ENCODE measurements around the gene AKR1B15.
A peak's percentile ranks its signal among the peaks of the same experiment; 100 is the strongest.
"Not testable (repeated sequence)": the region's sequence is repeated elsewhere in the genome, so short reads cannot be mapped to it uniquely, and the experiment has no call there.

Gene AKR1B15

GRCh38 chr7:134548877-134549276, at the start of gene AKR1B15:
AKR1B15 (plus strand) TSS chr7:134549110; CDS start chr7:134564620, 15,510 bp downstream.
- peak; percentile 41 for DNase-seq
- in situ Hi-C loops (cut with HindIII; ENCODE audit: low pct_ligation_motif_present, low pct_unique_long_range_greater_than_20kb, low sequenced_read_pairs): no loop called here

GRCh38 chr7:134500406-134500805, 48.5 kb upstream of the AKR1B15 start:
- in situ Hi-C loops (cut with HindIII; ENCODE audit: low pct_ligation_motif_present, low pct_unique_long_range_greater_than_20kb, low sequenced_read_pairs): no loop called here
- no peak for DNase-seq

GRCh38 chr7:134500982-134501381, 47.9 kb upstream of the AKR1B15 start:
- in situ Hi-C loops (cut with HindIII; ENCODE audit: low pct_ligation_motif_present, low pct_unique_long_range_greater_than_20kb, low sequenced_read_pairs): no loop called here
- DNase-seq: no peak

DNA sequence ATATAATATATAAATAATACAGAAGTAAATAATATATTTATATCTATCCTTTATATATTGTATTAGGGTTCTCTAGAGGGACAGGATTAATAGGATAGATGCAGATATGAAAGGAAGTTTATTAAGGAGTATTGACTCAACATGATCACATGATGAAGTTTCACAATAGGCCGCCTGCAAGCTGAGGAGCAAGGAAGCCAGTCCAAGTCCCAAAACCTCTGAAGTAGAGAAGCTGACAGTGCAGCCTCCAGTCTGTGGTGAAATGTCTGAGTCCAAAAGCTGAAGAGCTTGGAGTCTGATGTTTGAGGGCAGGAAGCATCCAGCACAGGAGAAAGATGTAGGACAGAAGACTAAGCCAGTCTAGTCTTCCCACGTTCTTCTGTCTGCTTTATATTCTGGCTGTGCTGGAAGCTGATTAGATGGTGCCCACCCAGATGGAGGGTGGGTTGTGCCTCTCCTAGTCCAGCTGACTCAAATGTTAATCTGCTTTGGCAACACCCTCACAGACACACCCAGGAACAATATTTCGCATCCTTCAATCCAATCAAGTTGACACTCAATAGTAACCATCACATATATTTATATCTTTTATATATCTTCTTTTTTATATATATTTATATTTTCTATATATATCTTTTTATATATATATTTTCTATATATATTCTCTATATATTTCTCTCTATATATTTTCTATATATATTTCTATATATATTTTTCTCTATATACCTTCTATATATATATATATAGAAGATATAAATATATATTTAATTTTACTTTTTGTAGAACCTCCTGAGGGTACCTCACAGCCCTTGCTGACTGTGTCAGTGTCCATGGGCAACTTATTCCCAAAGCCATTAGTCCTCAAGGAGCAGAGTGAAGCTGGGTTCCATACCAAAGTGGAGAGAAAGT, 46.2 kb upstream of the AKR1B15 start:
- in situ Hi-C loops (cut with HindIII; ENCODE audit: low pct_ligation_motif_present, low pct_unique_long_range_greater_than_20kb, low sequenced_read_pairs): no loop called here
- no peak for DNase-seq

GRCh38 chr7:134504660-134505164, 44.2 kb upstream of the AKR1B15 start:
- no peak for DNase-seq
- in situ Hi-C loops (cut with HindIII; ENCODE audit: low pct_ligation_motif_present, low pct_unique_long_range_greater_than_20kb, low sequenced_read_pairs): no loop called here

GRCh38 chr7:134505856-134506255, 43.1 kb upstream of the AKR1B15 start:
- DNase-seq: no peak
- in situ Hi-C loops (cut with HindIII; ENCODE audit: low pct_ligation_motif_present, low pct_unique_long_range_greater_than_20kb, low sequenced_read_pairs): no loop called here

DNA sequence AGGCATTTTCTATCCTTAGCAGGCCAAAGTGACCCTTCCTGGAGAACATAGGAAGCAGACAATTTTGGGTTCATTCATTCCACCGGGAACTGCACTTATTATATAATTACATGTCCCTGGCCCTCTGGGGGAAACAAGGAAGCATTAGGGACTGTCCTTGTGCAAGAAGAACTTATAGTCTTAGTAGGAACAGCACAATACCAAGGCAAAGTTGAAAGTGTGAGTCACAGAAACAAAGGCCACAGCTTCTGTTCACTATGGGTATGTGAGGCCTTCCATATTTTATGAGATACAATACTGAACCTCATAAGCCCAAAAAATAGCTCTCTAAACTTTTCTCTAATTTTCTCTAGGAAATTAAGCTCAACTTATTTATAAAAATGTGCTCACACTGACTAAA, 39.9 kb upstream of the AKR1B15 start:
- no peak for DNase-seq
- in situ Hi-C loops (cut with HindIII; ENCODE audit: low pct_ligation_motif_present, low pct_unique_long_range_greater_than_20kb, low sequenced_read_pairs): no loop called here

DNA sequence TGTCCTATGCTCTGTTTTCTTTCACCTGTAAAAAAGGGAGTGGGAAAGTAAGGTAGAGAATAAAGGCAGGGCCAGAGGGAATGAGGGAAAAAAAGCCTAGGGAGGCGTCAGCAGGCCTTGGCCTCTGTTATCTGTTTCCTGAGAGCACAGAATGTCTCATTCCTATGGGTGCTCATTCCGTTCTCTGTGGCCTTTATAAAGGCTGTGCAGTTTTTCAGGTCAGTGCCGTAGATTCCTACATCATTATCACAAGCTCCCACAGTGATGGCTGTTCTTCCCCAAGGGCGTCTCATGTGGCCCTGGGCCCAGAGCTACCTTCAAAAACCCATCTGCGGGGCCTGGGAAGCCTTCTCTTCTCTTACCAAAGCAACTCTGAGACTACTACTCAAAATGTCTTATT, 38.3 kb upstream of the AKR1B15 start:
- no peak for DNase-seq
- in situ Hi-C loops (cut with HindIII; ENCODE audit: low pct_ligation_motif_present, low pct_unique_long_range_greater_than_20kb, low sequenced_read_pairs): no loop called here

DNA sequence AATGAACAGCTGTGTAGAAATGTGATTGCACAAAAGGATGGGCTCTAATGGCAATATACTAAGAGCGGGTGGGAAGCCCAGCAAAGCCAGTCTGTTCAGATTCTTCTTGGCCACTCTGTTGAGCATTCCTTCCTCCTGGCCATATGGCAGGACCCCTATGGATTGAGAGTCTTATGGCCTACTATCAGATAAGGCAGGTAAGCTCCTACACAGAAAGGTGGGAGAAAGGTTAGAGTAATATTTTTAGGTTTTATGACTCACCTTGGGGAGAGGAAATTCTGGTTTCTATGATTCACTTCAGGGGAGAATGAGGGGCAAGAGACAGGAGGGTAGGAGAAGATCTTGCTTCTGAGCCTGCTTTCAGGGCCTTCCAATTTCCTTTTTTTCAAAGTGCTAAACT, 36.6 kb upstream of the AKR1B15 start:
- no peak for DNase-seq
- in situ Hi-C loops (cut with HindIII; ENCODE audit: low pct_ligation_motif_present, low pct_unique_long_range_greater_than_20kb, low sequenced_read_pairs): no loop called here

- in situ Hi-C loops (cut with HindIII; ENCODE audit: low pct_ligation_motif_present, low pct_unique_long_range_greater_than_20kb, low sequenced_read_pairs): no loop called here
- DNase-seq: peak; percentile 76
These were observed 35.6 kb upstream of the AKR1B15 start for GRCh38 chr7:134513169-134513752.

DNA sequence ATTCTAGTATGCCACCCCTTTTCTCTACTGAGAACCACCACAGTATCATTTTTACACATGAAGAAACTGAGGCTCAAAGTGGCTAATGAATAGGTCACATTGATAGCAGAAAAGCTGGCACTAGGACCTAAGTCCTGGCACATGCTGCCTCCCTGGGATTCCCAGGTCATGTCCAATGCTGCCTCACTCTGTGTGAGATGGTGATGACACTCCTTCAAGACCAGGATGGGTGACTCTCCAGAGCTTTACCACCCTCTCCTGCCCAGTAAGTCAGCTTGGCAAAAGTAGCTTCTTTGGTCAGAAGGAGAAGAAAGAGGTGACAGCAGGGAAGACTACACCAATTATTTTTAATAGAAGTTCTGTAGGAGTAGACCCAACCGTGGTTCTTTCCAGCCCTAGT, 34.8 kb upstream of the AKR1B15 start:
- DNase-seq: no peak
- in situ Hi-C loops (cut with HindIII; ENCODE audit: low pct_ligation_motif_present, low pct_unique_long_range_greater_than_20kb, low sequenced_read_pairs): no loop called here

GRCh38 chr7:134514663-134515062, 34.2 kb upstream of the AKR1B15 start:
- DNase-seq: peak; percentile 91
- in situ Hi-C loops (cut with HindIII; ENCODE audit: low pct_ligation_motif_present, low pct_unique_long_range_greater_than_20kb, low sequenced_read_pairs): no loop called here

DNA sequence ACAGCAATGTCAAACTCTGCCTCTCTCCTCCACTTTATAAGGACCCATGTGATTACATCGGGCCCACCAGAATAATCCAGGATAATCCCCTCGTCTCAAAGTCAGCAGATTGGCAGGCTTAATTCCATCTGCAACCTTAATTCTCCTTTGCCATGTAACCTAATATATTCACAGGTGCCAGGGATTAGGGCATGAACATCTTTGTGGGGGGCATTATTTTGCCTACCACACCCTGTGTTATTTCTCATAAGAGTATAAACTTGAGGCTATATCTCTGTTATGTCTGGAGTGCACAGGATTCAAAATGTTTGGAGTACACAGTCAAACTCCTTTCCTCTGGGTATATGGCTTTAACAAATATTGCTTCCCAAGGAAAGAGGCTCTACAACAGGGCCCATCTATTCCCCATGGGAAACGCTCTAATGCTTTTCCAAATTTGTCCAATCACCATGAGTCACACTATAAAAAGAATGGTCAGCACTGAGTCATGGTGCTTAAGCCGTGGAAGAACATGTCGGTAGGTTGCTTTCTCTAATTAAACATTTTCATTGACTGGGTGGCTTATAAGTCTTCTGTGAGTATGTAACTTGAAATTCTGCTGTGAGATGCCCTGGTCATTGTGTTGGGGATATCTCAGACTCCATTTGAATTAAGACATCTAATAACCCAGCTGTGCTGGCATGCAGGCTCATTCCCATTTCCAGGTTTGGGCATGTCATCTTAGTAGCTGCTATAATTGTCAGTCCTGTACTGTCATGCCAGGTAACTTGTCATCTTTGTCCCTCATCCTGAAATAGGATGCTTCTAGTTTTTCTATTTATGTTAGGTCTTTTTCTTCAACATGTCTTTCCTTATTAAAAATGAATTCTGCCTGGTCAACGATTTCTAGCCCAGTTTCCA, 33.1 kb upstream of the AKR1B15 start:
- DNase-seq: peak; percentile 87
- in situ Hi-C loops (cut with HindIII; ENCODE audit: low pct_ligation_motif_present, low pct_unique_long_range_greater_than_20kb, low sequenced_read_pairs): no loop called here

GRCh38 chr7:134520130-134520529, 28.8 kb upstream of the AKR1B15 start:
- DNase-seq: peak; percentile 20
- in situ Hi-C loops (cut with HindIII; ENCODE audit: low pct_ligation_motif_present, low pct_unique_long_range_greater_than_20kb, low sequenced_read_pairs): no loop called here

GRCh38 chr7:134522601-134523000, 26.3 kb upstream of the AKR1B15 start:
- in situ Hi-C loops (cut with HindIII; ENCODE audit: low pct_ligation_motif_present, low pct_unique_long_range_greater_than_20kb, low sequenced_read_pairs): no loop called here
- no peak for DNase-seq

DNA sequence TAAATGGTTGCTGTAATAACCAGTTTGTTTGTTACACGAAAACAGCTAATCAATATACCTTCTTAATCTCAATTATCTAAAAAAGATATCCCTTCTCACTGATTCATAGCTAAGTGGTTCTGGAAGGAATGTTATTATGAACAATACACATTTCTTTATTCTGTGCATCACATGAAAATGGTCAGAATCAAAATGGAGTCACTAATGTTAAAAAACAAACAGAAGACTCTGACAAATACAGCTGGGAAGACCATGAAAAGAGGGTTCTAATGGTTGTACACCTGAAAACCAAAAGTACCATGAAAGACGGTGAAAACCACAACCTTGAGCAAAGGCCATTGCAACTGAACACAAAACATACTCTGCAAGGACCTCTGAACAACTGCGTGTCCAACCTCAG, 23.5 kb upstream of the AKR1B15 start:
- DNase-seq; in situ Hi-C loops (cut with HindIII; ENCODE audit: low pct_ligation_motif_present, low pct_unique_long_range_greater_than_20kb, low sequenced_read_pairs): not testable (repeated sequence)

- in situ Hi-C loops (cut with HindIII; ENCODE audit: low pct_ligation_motif_present, low pct_unique_long_range_greater_than_20kb, low sequenced_read_pairs); DNase-seq: not testable (repeated sequence)
These were observed 22.2 kb upstream of the AKR1B15 start for GRCh38 chr7:134526552-134527248.

- in situ Hi-C loops (cut with HindIII; ENCODE audit: low pct_ligation_motif_present, low pct_unique_long_range_greater_than_20kb, low sequenced_read_pairs): no loop called here
- DNase-seq: no peak
These were observed 20.9 kb upstream of the AKR1B15 start for GRCh38 chr7:134527979-134528371.

Data from ACHN (cell line).